ENCODE data around the gene DSG3.

DNA sequence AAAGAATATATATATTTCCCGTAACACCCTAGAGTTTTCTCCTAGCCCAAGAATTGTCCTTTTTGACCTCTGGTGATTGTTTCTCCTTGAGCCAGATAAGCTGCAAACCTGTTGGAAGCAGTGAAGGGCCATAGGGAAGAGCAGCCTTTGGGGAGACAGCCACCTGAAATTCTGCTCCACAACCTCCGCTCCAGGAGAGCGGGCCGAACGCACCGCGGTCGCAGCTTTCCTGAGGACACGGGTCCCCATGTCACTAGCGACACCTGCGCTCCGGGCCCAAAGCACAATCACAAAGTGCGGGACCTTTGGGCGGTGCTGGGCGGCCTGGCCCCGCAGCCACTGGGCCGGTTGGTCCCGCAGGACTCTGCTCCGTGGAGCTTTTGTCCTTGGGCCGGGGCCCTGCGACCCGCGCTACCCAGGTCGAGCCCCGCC, 49.9 kb downstream of the DSG3 start:
- no peak for TF ChIP-seq POLR2AphosphoS5 (IDR thresholded peaks at IDR 0.05; ENCODE audit: low read depth, low read length)
- no peak for TF ChIP-seq SIN3A (IDR thresholded peaks at IDR 0.05; ENCODE audit: borderline replicate concordance, insufficient read depth, low read length)
- TF ChIP-seq, protein P1, sequence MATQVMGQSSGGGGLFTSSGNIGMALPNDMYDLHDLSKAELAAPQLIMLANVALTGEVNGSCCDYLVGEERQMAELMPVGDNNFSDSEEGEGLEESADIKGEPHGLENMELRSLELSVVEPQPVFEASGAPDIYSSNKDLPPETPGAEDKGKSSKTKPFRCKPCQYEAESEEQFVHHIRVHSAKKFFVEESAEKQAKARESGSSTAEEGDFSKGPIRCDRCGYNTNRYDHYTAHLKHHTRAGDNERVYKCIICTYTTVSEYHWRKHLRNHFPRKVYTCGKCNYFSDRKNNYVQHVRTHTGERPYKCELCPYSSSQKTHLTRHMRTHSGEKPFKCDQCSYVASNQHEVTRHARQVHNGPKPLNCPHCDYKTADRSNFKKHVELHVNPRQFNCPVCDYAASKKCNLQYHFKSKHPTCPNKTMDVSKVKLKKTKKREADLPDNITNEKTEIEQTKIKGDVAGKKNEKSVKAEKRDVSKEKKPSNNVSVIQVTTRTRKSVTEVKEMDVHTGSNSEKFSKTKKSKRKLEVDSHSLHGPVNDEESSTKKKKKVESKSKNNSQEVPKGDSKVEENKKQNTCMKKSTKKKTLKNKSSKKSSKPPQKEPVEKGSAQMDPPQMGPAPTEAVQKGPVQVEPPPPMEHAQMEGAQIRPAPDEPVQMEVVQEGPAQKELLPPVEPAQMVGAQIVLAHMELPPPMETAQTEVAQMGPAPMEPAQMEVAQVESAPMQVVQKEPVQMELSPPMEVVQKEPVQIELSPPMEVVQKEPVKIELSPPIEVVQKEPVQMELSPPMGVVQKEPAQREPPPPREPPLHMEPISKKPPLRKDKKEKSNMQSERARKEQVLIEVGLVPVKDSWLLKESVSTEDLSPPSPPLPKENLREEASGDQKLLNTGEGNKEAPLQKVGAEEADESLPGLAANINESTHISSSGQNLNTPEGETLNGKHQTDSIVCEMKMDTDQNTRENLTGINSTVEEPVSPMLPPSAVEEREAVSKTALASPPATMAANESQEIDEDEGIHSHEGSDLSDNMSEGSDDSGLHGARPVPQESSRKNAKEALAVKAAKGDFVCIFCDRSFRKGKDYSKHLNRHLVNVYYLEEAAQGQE (IDR thresholded peaks at IDR 0.05; ENCODE audit: insufficient read depth in 1 of 2, low read depth in 2 of 2, low read length in 2 of 2): no peak
- TF ChIP-seq FOXP2 (optimal IDR thresholded peaks at IDR 0.05; ENCODE audit: borderline replicate concordance, extremely low read depth, extremely low read length, insufficient read depth): no peak
- TF ChIP-seq TAF1 (IDR thresholded peaks at IDR 0.05; ENCODE audit: borderline replicate concordance, insufficient read depth, low read length): no peak

Measured in PFSK-1 (cell line).